PFSK-1 (cell line): Measurements from ENCODE around the gene CACNA1I.

ENCODE experiments used
- FOXP2 ChIP-seq: optimal IDR thresholded peaks from 2 replicates; pipeline ENCODE3; 2011; ENCODE audit warnings: borderline replicate concordance, control low read depth, inconsistent platforms; ENCODE audit not compliant: insufficient read depth; ENCODE audit errors: extremely low read length, extremely low read depth
- POLR2AphosphoS5 ChIP-seq: IDR thresholded peaks from 2 replicates; pipeline ENCODE4 v1.6.1; 2012; ENCODE audit warnings: low read depth, mild to moderate bottlenecking, control low read depth, low read length, moderate library complexity
- REST ChIP-seq, 2 experiments: IDR thresholded peaks; 2 replicates each; pipeline versions ENCODE4 v1.6.1 to v1.8.0; 2011 to 2012; ENCODE audit warnings: low read depth in 2 of 2, low read length in 2 of 2, control low read depth in 1 of 2, inconsistent platforms in 1 of 2, mild to moderate bottlenecking in 1 of 2, moderate library complexity in 1 of 2; ENCODE audit not compliant: insufficient read depth in 1 of 2
- SIN3A ChIP-seq: IDR thresholded peaks from 2 replicates; pipeline ENCODE4 v1.6.1; 2012; ENCODE audit warnings: mild to moderate bottlenecking, low read length, moderate library complexity, borderline replicate concordance; ENCODE audit not compliant: insufficient read depth
- TAF1 ChIP-seq: IDR thresholded peaks from 2 replicates; pipeline ENCODE4 v1.6.1; 2012; ENCODE audit warnings: low read length, control low read depth, borderline replicate concordance; ENCODE audit not compliant: insufficient read depth

The CACNA1I gene

GRCh38 chr22:39651053-39651996, 80.8 kb downstream of the CACNA1I start:
- TF ChIP-seq REST (IDR thresholded peaks at IDR 0.05; ENCODE audit: insufficient read depth in 1 of 2, low read depth in 2 of 2, low read length in 2 of 2) (no peak), FOXP2 (no peak), SIN3A (no peak), POLR2AphosphoS5 (no peak), TAF1 (no peak)

DNA sequence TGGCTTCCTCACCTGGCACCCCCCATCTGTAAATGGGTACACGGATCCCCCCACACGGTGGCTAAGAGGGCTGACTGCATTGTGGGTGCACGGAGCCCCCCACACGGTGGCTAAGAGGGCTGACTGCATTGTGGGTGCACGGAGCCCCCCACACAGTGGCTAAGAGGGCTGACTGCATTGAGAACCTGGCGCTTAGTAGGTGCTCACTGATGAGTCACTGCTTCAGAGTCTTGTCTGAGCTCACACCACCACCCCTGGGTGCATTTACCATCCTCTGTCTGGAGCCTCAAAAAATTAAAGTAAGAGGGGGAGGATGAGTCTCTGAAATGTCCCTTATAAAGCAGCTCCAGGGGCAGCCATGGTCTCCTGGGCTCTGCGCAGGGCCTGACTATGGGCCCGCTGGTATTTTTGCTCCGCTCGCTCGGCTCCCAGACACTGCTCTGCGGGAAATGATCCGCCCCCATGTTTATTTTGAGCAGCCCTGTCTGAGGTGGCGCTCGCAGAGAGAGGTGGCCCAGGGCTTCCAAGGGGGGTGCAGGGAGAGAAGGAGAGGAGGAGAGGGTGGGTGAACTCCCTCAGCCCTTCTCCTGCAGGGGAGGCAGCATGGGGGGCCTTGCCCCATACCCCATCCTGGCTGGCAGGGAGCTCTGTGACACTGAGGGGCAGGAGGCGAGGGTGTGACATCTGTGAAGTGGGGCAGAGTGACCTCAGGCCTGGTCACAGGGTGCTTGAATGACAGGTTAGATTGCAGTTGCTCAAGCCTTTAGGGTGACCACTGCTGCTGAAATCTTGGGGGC, 82.6 kb downstream of the CACNA1I start:
- no peak for TF ChIP-seq FOXP2
- no peak for TF ChIP-seq SIN3A
- no peak for TF ChIP-seq TAF1
- no peak for TF ChIP-seq POLR2AphosphoS5
- no peak for TF ChIP-seq REST (IDR thresholded peaks at IDR 0.05; ENCODE audit: insufficient read depth in 1 of 2, low read depth in 2 of 2, low read length in 2 of 2)

GRCh38 chr22:39653787-39654077, 83.2 kb downstream of the CACNA1I start:
- TF ChIP-seq POLR2AphosphoS5 = no peak
- no peak for TF ChIP-seq SIN3A
- no peak for TF ChIP-seq TAF1
- no peak for TF ChIP-seq FOXP2
- no peak for TF ChIP-seq REST (IDR thresholded peaks at IDR 0.05; ENCODE audit: insufficient read depth in 1 of 2, low read depth in 2 of 2, low read length in 2 of 2)

- no peak for TF ChIP-seq REST (IDR thresholded peaks at IDR 0.05; ENCODE audit: insufficient read depth in 1 of 2, low read depth in 2 of 2, low read length in 2 of 2)
- TF ChIP-seq SIN3A = no peak
- TF ChIP-seq POLR2AphosphoS5 = no peak
- no peak for TF ChIP-seq FOXP2
- no peak for TF ChIP-seq TAF1
Measured at GRCh38 chr22:39654131-39654926, 83.8 kb downstream of the CACNA1I start.
